ENCODE data around the gene LEF1. TPM values are rescaled to one million over a fixed set of nuclear protein-coding genes. Genes with fewer than 3 reads are reported as not detected.

LEF1 gene
- total RNA-seq, 1 experiment from 2014 or later, result 22.3 TPM

DNA sequence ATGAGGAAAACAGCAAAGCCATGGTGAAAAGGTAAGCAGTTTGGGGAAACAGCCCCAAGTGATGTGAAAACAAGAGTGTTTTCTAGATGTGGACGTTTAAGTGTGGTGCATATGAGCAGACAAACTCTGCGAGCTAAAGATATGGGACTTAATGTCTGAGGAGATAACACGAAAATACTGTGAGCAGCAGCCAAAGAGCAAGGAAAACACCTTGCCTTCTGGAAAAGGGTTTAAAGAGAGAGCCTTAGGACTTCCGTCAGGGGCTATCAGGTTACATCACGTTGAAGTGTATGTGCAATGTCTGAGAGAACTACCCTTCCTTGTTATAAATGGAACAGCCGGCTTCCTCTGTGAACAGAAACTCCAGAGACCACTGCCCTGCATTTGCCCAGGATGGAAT is 54.2 kb downstream of the LEF1 start:
- CTCF ChIA-PET, result no interaction called here
- no peak overlapping the region for H3K4me3 Mint-ChIP-seq (ENCODE audit: unreplicated experiment)
- H3K27ac Mint-ChIP-seq (ENCODE audit: unreplicated experiment), result no peak overlapping the region
- Histone ChIP-seq H3K36me3 (ENCODE audit: control insufficient read depth, insufficient read depth, low read length) (no peaks in the 10 kb centered on the region), H3K4me1 (0 out of 2 replicates have a peak, but pooled peaks cover 3% of the 10 kb centered on the region), H3K27me3 (replicated peaks; ENCODE audit: control insufficient read depth, insufficient read depth, low read length) (no peaks in the 10 kb centered on the region), H3K4me3 (ENCODE audit: low read depth, low read length) (no peak overlapping the region), H3K9me3 (no peaks in the 10 kb centered on the region)
- H3K36me3 Mint-ChIP-seq (ENCODE audit: insufficient read depth, unreplicated experiment), result no peaks in the 10 kb centered on the region
- no peaks in the 10 kb centered on the region for H3K9me3 Mint-ChIP-seq (ENCODE audit: unreplicated experiment)
- no peaks in the 10 kb centered on the region for H3K27me3 Mint-ChIP-seq (ENCODE audit: insufficient read depth, unreplicated experiment)
- no peaks in the 10 kb centered on the region for H3K4me1 Mint-ChIP-seq (ENCODE audit: low read depth, unreplicated experiment)
- intact Hi-C loops (cut with micrococcal nuclease; ENCODE audit: unreplicated experiment), result no loop called here
- POLR2A ChIA-PET, result no interaction called here
- no TSS peak for BruUV-seq (replicated peaks)
- no peak for TF ChIP-seq CTCF (IDR thresholded peaks at IDR 0.05; ENCODE audit: insufficient read depth in 1 of 2, low read depth in 1 of 2, low read length in 1 of 2, severe bottlenecking in 1 of 2, unreplicated experiment in 1 of 2)
- DNase-seq, result no peak

- Histone ChIP-seq H3K9me3 (no peaks in the 10 kb centered on the region), H3K36me3 (ENCODE audit: control insufficient read depth, insufficient read depth, low read length) (no peaks in the 10 kb centered on the region), H3K27me3 (replicated peaks; ENCODE audit: control insufficient read depth, insufficient read depth, low read length) (no peaks in the 10 kb centered on the region), H3K4me1 (0 out of 2 replicates have a peak, but pooled peaks cover 1% of the 10 kb centered on the region), H3K4me3 (ENCODE audit: low read depth, low read length) (no peak overlapping the region)
- Mint-ChIP-seq H3K9me3 (ENCODE audit: unreplicated experiment) (no peaks in the 10 kb centered on the region), H3K36me3 (ENCODE audit: insufficient read depth, unreplicated experiment) (no peaks in the 10 kb centered on the region), H3K4me1 (ENCODE audit: low read depth, unreplicated experiment) (no peaks in the 10 kb centered on the region), H3K4me3 (ENCODE audit: unreplicated experiment) (no peak overlapping the region), H3K27ac (ENCODE audit: unreplicated experiment) (no peak overlapping the region), H3K27me3 (ENCODE audit: insufficient read depth, unreplicated experiment) (no peaks in the 10 kb centered on the region)
- intact Hi-C loops (cut with micrococcal nuclease; ENCODE audit: unreplicated experiment), result no loop called here
- ChIA-PET CTCF (interaction anchor here (0.5 kb wide), 1 partner anchor 459 kb away, joined by 3 read pairs; no protein-coding TSS in a partner anchor), POLR2A (no interaction called here)
- DNase-seq, result no peak
- no peak for TF ChIP-seq CTCF (IDR thresholded peaks at IDR 0.05; ENCODE audit: insufficient read depth in 1 of 2, low read depth in 1 of 2, low read length in 1 of 2, severe bottlenecking in 1 of 2, unreplicated experiment in 1 of 2)
- no TSS peak for BruUV-seq (replicated peaks)
Observed at GRCh38 chr4:108113229-108113628, 55.5 kb downstream of the LEF1 start.

DNA sequence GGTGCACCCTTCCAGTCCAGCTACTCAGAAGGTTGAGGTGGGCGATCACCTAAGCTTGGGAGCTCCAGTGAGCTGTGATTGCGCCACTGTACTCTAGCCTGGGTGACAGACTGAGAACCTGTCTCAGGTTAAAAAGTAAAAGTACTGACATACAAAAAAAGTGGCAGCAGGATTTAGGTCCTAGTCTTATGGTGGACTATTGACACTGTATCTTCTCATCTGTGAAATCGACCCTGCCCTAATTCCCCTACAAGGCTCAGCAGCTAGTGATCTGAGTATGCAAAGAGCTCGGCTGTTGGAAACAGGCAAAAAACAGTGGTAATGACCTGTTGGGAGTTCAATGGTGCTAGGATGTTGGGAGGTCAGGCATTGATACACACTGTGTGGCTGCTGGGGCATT is 57.0 kb downstream of the LEF1 start:
- Histone ChIP-seq H3K4me3 (ENCODE audit: low read depth, low read length) (no peak overlapping the region), H3K27me3 (replicated peaks; ENCODE audit: control insufficient read depth, insufficient read depth, low read length) (no peaks in the 10 kb centered on the region), H3K9me3 (no peaks in the 10 kb centered on the region), H3K4me1 (no peaks in the 10 kb centered on the region), H3K36me3 (ENCODE audit: control insufficient read depth, insufficient read depth, low read length) (no peaks in the 10 kb centered on the region)
- no peaks in the 10 kb centered on the region for H3K36me3 Mint-ChIP-seq (ENCODE audit: insufficient read depth, unreplicated experiment)
- intact Hi-C loops (cut with micrococcal nuclease; ENCODE audit: unreplicated experiment), result no loop called here
- H3K27ac Mint-ChIP-seq (ENCODE audit: unreplicated experiment), result no peak overlapping the region
- ChIA-PET POLR2A (no interaction called here), CTCF (no interaction called here)
- H3K9me3 Mint-ChIP-seq (ENCODE audit: unreplicated experiment), result no peaks in the 10 kb centered on the region
- no peaks in the 10 kb centered on the region for H3K27me3 Mint-ChIP-seq (ENCODE audit: insufficient read depth, unreplicated experiment)
- no peak overlapping the region for H3K4me3 Mint-ChIP-seq (ENCODE audit: unreplicated experiment)
- no peaks in the 10 kb centered on the region for H3K4me1 Mint-ChIP-seq (ENCODE audit: low read depth, unreplicated experiment)
- no TSS peak for BruUV-seq (replicated peaks)
- no peak for TF ChIP-seq CTCF (IDR thresholded peaks at IDR 0.05; ENCODE audit: insufficient read depth in 1 of 2, low read depth in 1 of 2, low read length in 1 of 2, severe bottlenecking in 1 of 2, unreplicated experiment in 1 of 2)
- DNase-seq, result no peak
